LoVo (cell line): ENCODE measurements around the gene DNAAF1.

Source experiments
- DNase-seq: peaks from one replicate; pipeline ENCODE4 v3.0.0-alpha.2; 2016; ENCODE audit warnings: low spot score

DNAAF1 gene

GRCh38 chr16:84124257-84125073 is 20.6 kb upstream of the DNAAF1 start:
- DNase-seq = no peak

GRCh38 chr16:84131117-84131516 is 14.0 kb upstream of the DNAAF1 start:
- DNase-seq = no peak

DNA sequence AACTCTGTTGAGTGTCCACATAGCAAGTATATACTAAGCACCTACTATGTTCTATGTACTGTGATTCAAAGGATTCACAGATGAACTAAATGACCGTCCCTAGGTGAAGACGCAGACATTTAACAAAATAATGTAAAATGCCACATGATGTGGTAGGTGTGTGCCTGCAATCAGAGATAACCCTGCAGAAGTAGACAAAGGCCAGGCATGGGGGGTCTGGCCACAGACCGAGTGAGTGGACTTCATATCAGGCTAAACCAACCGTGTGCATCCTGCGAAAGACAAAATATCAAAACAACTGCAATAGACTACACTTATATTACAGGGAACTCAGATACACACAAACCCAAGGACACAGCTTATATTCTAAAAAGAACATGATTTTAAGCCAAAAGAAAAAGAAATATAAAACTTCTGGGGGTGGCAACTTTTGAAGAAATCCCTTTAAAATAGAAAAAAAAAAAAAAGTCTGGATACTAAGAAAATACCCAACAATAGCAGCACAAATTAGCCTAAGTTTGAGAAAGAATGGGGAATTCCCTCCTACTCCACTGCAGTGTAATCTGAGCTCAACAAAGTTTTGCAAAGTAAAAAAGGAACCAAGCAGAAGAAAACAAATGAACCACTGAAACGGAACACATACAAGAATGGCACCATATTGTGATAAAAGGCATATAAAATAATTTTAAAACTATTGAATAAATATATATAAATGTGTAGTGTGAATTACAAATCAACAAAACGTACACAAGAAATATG is 12.4 kb upstream of the DNAAF1 start:
- DNase-seq = no peak

DNA sequence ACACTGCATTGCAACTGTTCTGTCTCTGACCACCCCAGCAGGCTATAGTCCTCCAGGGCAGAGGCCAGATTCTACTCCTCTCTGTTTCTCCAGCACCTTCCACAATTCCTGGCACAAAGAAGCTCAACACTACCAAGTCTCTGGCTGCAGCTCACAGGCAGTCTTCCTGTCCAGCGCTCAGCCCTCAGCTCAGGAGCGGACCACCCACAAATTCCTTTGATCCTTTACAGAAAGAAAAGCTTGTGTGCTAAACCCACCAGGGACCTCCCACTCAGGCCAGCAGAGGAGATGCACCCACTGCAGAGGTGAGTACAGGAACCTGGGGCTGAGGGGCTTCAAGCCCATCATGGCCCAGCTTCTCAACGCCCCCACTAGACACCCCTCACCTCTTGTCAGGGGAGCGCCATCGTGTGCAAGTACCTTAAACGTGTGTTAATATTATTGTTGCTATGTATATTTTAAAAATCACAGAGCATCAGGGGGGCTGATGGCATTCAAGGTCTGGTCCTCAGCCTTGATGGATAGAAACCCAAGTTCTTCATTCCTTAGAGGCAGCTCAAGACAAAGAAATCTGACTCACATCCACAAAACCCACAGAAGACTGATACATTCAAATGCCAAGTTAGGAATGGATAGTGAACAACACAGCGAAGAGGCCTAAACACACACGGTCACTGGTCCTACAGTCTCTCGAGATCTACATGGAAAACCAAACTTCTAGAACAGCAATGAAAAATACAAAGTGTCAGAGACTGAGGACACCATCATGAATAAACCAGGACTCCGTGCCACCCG is 8.6 kb upstream of the DNAAF1 start:
- DNase-seq = no peak

DNA sequence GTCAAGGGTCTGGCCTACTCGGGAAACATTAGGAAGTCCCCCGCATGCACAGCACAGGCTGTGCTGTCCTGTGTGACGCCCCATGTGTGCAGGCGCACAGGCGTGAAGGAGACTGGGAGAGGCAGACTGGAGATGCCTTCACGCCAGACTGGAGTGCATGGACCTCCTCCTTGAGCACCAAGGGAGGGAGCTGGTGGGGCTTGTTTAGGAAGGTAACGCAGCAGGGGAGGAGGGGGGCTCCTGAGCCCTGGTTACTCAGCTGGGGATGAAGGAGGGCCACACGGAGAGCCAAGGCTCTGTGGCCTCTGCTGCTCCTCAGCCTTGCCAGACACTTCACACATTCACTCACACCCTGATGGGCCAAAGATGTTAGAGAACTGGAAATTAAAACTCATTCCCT is 7.8 kb upstream of the DNAAF1 start:
- no peak for DNase-seq

DNA sequence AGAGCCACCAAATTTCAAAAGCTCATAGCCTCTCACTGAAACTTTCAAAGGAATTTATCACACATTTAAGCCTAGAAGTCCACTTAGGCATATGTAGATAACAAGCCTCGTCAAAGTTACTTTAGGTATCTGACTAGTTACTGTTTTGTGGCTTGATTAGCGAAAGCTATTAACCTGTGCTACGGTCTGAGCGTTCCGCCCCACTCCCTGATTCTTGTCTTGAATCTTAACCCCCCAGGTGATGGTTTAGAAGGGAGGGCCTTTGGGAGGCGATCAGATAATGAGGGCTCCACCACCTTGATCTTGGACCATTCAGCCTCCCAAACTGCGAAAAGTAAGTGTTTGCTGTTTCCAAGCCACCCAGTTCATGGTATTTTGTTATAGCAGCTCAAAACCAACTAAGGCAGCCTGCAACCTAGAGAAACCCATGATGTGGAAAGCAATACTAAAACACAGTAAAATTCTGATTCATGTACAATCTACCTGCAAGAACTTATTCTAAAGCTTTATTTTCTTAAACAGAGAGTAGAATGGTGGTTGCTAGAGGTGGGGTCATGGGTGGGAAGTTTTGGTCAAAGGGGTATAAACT is 7.2 kb upstream of the DNAAF1 start:
- no peak for DNase-seq

DNA sequence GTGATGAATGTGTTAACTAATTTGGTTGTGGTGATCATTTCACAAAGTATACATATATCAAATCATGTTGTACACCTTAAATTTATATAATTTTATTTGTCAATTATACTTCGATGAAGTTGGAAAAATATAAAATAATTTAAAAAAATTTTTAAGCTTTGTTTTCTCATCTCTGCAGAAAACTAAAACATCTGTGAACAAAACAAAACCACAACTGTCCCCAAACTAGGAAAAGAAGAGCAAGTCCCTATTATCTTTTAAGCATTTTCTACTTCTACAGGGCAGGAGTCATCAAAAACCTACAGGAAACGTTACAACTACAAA is 6.6 kb upstream of the DNAAF1 start:
- DNase-seq = no peak

- no peak for DNase-seq
These were observed 6.1 kb upstream of the DNAAF1 start for GRCh38 chr16:84138824-84139627.

GRCh38 chr16:84139628-84140258 is 5.4 kb upstream of the DNAAF1 start:
- DNase-seq = no peak

DNA sequence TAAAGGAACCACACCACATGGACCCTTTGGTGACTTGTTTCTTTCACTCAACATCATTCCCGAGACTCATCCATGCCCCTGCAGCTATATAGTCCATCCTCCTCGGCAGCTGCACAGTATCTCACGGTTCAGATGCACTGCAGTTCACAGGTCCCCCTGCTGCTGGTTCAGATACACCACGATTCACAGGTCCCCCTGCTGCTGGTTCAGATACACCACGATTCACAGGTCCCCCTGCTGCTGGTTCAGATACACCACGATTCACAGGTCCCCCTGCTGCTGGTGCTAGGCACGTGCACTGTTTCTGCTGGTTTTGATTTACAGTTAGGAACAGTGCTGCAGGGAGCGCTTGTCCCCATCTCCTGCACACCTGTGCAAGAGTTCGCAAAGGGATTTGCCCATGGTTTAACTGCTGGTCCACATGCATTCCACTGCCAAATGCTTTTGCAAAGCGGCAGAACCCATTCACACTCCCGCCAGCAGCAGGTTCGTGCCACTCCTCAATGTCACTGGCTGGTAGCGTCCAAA is 3.9 kb upstream of the DNAAF1 start:
- DNase-seq = no peak

GRCh38 chr16:84143081-84143480 is 2.0 kb upstream of the DNAAF1 start:
- no peak for DNase-seq

DNA sequence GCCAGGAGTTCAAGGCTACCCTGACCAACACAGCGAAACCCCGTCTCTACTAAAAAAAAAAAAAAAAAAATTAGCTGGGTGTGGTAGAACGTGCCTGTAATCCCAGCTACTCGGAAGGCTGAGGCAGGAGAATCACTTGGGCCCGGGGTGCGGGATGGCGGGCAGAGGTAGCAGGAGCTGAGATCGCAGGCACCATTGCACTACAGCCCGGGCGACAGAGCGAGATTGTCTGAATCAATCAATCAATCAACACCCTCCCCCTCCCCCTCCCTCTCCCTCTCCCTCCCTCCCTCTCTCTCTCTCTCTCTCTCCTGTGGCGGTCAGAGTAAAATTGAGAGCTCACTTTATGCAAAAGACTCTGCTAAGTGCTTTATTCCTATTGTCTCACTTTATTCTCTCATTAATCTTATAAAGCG is 1.3 kb upstream of the DNAAF1 start:
- no peak for DNase-seq

- no peak for DNase-seq
These were observed 774 bp upstream of the DNAAF1 start for GRCh38 chr16:84144209-84144858.

- DNase-seq = no peak
These were observed 5.8 kb downstream of the DNAAF1 start for GRCh38 chr16:84150926-84151325.

- DNase-seq = no peak
These were observed 8.6 kb downstream of the DNAAF1 start for GRCh38 chr16:84153660-84154214.

DNA sequence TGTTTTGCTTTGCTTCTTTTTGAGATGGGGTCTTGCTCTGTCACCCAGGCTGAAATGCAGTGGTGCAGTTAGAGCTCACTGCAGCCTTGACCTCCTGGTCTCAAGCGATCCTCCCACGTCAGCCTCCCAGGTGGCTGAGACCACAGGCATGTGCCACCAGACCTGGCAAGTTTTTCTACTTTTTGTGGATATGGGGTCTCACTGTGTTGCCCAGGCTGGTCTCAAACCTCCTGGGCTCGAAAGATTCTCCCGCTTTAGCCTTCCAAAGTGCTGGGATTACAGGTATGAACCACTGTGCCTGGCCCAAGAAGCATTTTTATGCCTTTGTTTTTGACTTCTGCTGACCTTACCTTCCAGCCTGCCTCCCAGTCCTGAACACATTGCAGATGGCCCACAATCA is 10.1 kb downstream of the DNAAF1 start:
- DNase-seq = no peak

DNA sequence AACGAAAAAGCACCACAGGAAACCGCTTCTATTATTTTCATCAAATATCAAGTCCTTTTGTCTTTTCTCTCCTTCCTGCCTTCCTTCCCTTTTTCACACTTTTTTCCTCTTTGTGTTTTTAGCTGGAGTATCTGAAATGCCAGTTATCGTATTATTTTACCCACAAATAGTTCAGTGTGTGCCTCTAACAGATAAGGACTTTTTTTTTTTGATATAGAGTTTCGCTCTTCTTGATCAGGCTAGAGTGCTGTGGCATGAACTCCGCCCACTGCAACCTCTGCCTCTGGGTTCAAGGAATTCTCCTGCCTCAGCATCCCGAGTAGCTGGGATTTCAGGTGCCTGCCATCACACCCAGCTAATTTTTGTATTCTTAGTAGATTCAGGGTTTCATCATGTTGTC is 10.7 kb downstream of the DNAAF1 start:
- no peak for DNase-seq

DNA sequence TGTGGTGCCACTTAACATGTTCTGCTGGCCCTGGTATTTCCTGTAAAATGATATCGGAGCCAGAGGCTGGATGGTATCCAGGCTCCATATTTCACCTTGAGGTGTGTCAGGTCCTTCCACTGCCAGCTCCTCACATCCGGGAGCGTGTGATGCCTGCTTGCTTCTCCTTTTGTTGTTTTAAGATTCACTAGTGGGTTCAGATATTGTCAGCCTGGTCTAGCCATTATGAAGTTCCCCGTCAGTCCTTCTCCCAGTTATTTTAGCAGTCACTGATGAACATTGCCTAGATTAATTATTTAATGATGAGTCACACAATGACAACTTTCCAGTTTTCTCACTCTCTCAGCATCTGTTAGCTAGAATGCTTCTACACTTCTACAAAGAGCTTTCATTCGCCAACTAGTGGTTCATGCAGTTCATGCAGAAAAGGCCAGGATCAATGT is 11.3 kb downstream of the DNAAF1 start:
- no peak for DNase-seq

- DNase-seq = no peak
These were observed 13.9 kb downstream of the DNAAF1 start for GRCh38 chr16:84159007-84159406.

- no peak for DNase-seq
These were observed 14.7 kb downstream of the DNAAF1 start for GRCh38 chr16:84159800-84160199.
